MCF 10A (cell line): ENCODE measurements around the gene FAF2. TPM values are rescaled to one million over a fixed set of nuclear protein-coding genes. Genes with fewer than 3 reads are reported as not detected.

Experiments
- BruUV-seq: library from RNA; stranded (reverse); fragments of 400-500 nt; replicated peaks from 2 replicates; lab custom pipeline; 2021; lab: Mats Ljungman, UMichigan
- CTCF ChIA-PET: fragments of 300-600 bp; sonication (Branson Sonifier 250); formaldehyde crosslinking; extraction: SDS; loops from one replicate; lab custom pipeline; 2021; ENCODE audit warnings: antibody characterized with exemption, inconsistent platforms; lab: Yijun Ruan, JAX
- POLR2A ChIA-PET: fragments of 300-600, 350-650 bp; sonication (Branson Sonifier 250); formaldehyde crosslinking; extraction: SDS; loops from one replicate; lab custom pipeline; 2020; ENCODE audit warnings: antibody characterized with exemption, inconsistent platforms; lab: Yijun Ruan, JAX
- DNase-seq: peaks from one replicate; pipeline ENCODE4 v3.0.0-alpha.2; 2018; ENCODE audit not compliant: unreplicated experiment
- H3K27ac Mint-ChIP-seq: one replicate; pipeline ENCODE4 v1.8.0; 2022; ENCODE audit warnings: mild to moderate bottlenecking, low read depth, mixed read lengths; ENCODE audit not compliant: unreplicated experiment
- H3K27me3 Mint-ChIP-seq: one replicate; pipeline ENCODE4 v1.8.0; 2022; ENCODE audit warnings: mixed read lengths; ENCODE audit not compliant: insufficient read depth, unreplicated experiment
- H3K36me3 Mint-ChIP-seq: one replicate; pipeline ENCODE4 v1.8.0; 2022; ENCODE audit warnings: mild to moderate bottlenecking, moderate library complexity, mixed read lengths; ENCODE audit not compliant: insufficient read depth, unreplicated experiment
- H3K4me1 Mint-ChIP-seq: one replicate; pipeline ENCODE4 v1.8.0; 2022; ENCODE audit warnings: mixed read lengths; ENCODE audit not compliant: insufficient read depth, unreplicated experiment
- H3K4me3 Mint-ChIP-seq: one replicate; pipeline ENCODE4 v1.8.0; 2022; ENCODE audit warnings: mild to moderate bottlenecking, moderate library complexity, mixed read lengths; ENCODE audit not compliant: unreplicated experiment
- H3K9me3 Mint-ChIP-seq: one replicate; pipeline ENCODE4 v1.8.0; 2022; ENCODE audit warnings: mixed read lengths; ENCODE audit not compliant: unreplicated experiment
- CTCF ChIP-seq: fragments of 200-600 bp; IDR thresholded peaks from one replicate; pipeline ENCODE4 v1.8.0; 2022; ENCODE audit warnings: antibody characterized with exemption, mild to moderate bottlenecking; ENCODE audit not compliant: unreplicated experiment
- intact Hi-C: fragments of 100-400 bp; cut with micrococcal nuclease; formaldehyde crosslinking; loops from 2 replicates; pipeline ENCODE4 v1.14.1; 2022
- total RNA-seq: library from RNA; stranded (reverse); gene quantifications from 2 replicates; pipeline ENCODE4 v1.2.3, GENCODE V29; 2022

Gene FAF2
- total RNA-seq, 1 experiment from 2014 or later, result 78.3 TPM

GRCh38 chr5:176528301-176528700 lies 80.1 kb downstream of the FAF2 start:
- H3K9me3 Mint-ChIP-seq, result no peaks in the 10 kb centered on the region
- TF ChIP-seq CTCF, result no peak
- H3K4me3 Mint-ChIP-seq, result no peak overlapping the region
- ChIA-PET CTCF (interaction anchor here (0.6 kb wide), 1 partner anchor 100 kb away, joined by 3 read pairs; no protein-coding TSS in a partner anchor), POLR2A (interaction anchor here (0.7 to 1.6 kb wide), 2 partner anchors 9 to 15 kb away, joined by 3 to 5 read pairs; partner anchors contain the start of gene RNF44)
- H3K27me3 Mint-ChIP-seq, result no peaks in the 10 kb centered on the region
- H3K27ac Mint-ChIP-seq, result peak overlapping the region; percentile 16
- DNase-seq, result no peak
- H3K4me1 Mint-ChIP-seq, result peaks cover 2% of the 10 kb centered on the region
- intact Hi-C loops, result no loop called here
- H3K36me3 Mint-ChIP-seq, result peaks cover 48% of the 10 kb centered on the region
- BruUV-seq, result no TSS peak

- no peak for DNase-seq
- CTCF ChIA-PET, result interaction anchor here (0.6 to 1.3 kb wide), 2 partner anchors 35 to 875 kb away, joined by 3 read pairs; no protein-coding TSS in a partner anchor
These were observed 80.6 kb downstream of the FAF2 start for GRCh38 chr5:176528761-176529115.

GRCh38 chr5:176529116-176529740 lies 81.0 kb downstream of the FAF2 start:
- no peak overlapping the region for H3K4me3 Mint-ChIP-seq
- CTCF ChIA-PET, result interaction anchor here (0.6 to 1.3 kb wide), 2 partner anchors 35 to 875 kb away, joined by 3 read pairs; no protein-coding TSS in a partner anchor
- no peaks in the 10 kb centered on the region for H3K27me3 Mint-ChIP-seq
- H3K36me3 Mint-ChIP-seq, result peaks cover 50% of the 10 kb centered on the region
- POLR2A ChIA-PET, result interaction anchor here (0.6 to 1.6 kb wide), 2 partner anchors 8 to 925 kb away, joined by 3 to 5 read pairs; partner anchors contain the start of gene RNF44
- H3K27ac Mint-ChIP-seq, result no peak overlapping the region
- intact Hi-C loops, result no loop called here
- no peaks in the 10 kb centered on the region for H3K9me3 Mint-ChIP-seq
- no TSS peak for BruUV-seq
- DNase-seq, result no peak
- no peak for TF ChIP-seq CTCF
- peaks cover 11% of the 10 kb centered on the region for H3K4me1 Mint-ChIP-seq

More at GRCh38 chr5:176528761-176529115, 80.6 kb downstream of the FAF2 start:
- Mint-ChIP-seq H3K4me1 (peaks cover 6% of the 10 kb centered on the region), H3K27me3 (no peaks in the 10 kb centered on the region), H3K27ac (peak overlapping the region; percentile 16), H3K9me3 (no peaks in the 10 kb centered on the region), H3K36me3 (peaks cover 50% of the 10 kb centered on the region), H3K4me3 (no peak overlapping the region)
- TF ChIP-seq CTCF, result no peak
- POLR2A ChIA-PET, result interaction anchor here (1.6 kb wide), 1 partner anchor 9 kb away, joined by 5 read pairs; the partner anchor contains the start of gene RNF44
- intact Hi-C loops, result no loop called here
- no TSS peak for BruUV-seq

GRCh38 chr5:176529741-176530141 lies 81.6 kb downstream of the FAF2 start:
- Mint-ChIP-seq H3K9me3 (no peaks in the 10 kb centered on the region), H3K36me3 (peaks cover 50% of the 10 kb centered on the region), H3K27ac (no peak overlapping the region), H3K27me3 (no peaks in the 10 kb centered on the region), H3K4me1 (peaks cover 16% of the 10 kb centered on the region), H3K4me3 (no peak overlapping the region)
- CTCF ChIA-PET, result interaction anchor here (1.3 kb wide), 1 partner anchor 36 kb away, joined by 3 read pairs; no protein-coding TSS in a partner anchor
- no peak for DNase-seq
- no TSS peak for BruUV-seq
- POLR2A ChIA-PET, result interaction anchor here (0.6 kb wide), 1 partner anchor 925 kb away, joined by 3 read pairs; no protein-coding TSS in a partner anchor
- intact Hi-C loops, result no loop called here
- TF ChIP-seq CTCF, result no peak
